CD14-positive monocyte (primary cell): ENCODE results near the gene RFXANK. TPM values are rescaled to one million over a fixed set of nuclear protein-coding genes. Genes with fewer than 3 reads are reported as not detected.
A peak's percentile ranks its signal among the peaks of the same experiment; 100 is the strongest.

Experiments
- DNase-seq, 3 donors: peaks; one replicate each; pipeline ENCODE4 v3.0.0-alpha.2; 2011 to 2022
- H2AFZ ChIP-seq: 2 replicates; pipeline ENCODE4 v1.6.0; 2012; ENCODE audit warnings: mild to moderate bottlenecking, low read depth, low read length, inconsistent platforms; ENCODE audit not compliant: insufficient read depth, poor library complexity, severe bottlenecking
- H3K27ac ChIP-seq, 2 donors: 1 replicate in 1 of 2; 2 replicates in 1 of 2; pipeline ENCODE4 v1.5.1; 2012 to 2013; ENCODE audit warnings: low read length in 2 of 2, control low read depth in 1 of 2, inconsistent platforms in 1 of 2, low read depth in 1 of 2, mild to moderate bottlenecking in 1 of 2
- H3K27me3 ChIP-seq, 2 donors: one replicate each; pipeline versions ENCODE4 v1.6.0 to v1.6.1; 2011 to 2013; ENCODE audit warnings: low read length in 2 of 2; ENCODE audit not compliant: control insufficient read depth in 2 of 2, insufficient read depth in 2 of 2
- H3K36me3 ChIP-seq, 2 donors: replicated peaks in 1 of 2; 1 replicate in 1 of 2; 2 replicates in 1 of 2; pipeline versions ENCODE4 v1.5.1 to v1.6.1; 2012 to 2013; ENCODE audit warnings: low read length in 2 of 2, control low read depth in 1 of 2, inconsistent platforms in 1 of 2, mild to moderate bottlenecking in 1 of 2; ENCODE audit not compliant: insufficient read depth in 2 of 2, control insufficient read depth in 1 of 2
- H3K4me1 ChIP-seq, 2 donors: 1 replicate in 1 of 2; 2 replicates in 1 of 2; pipeline versions ENCODE4 v1.5.1 to v1.6.1; 2012 to 2013; ENCODE audit warnings: low read length in 2 of 2, control low read depth in 1 of 2, inconsistent platforms in 1 of 2, mild to moderate bottlenecking in 1 of 2, moderate library complexity in 1 of 2; ENCODE audit not compliant: insufficient read depth in 2 of 2, control insufficient read depth in 1 of 2
- H3K4me2 ChIP-seq: replicated peaks from 2 replicates; pipeline ENCODE3; 2012; ENCODE audit warnings: low read length, moderate library complexity, mild to moderate bottlenecking; ENCODE audit not compliant: poor library complexity, severe bottlenecking; ENCODE audit errors: extremely low read depth
- H3K4me3 ChIP-seq, 3 experiments: fragments of 200-600 bp in 1 of 3; sonication (generic) in 1 of 3; replicated peaks in 1 of 3; 1 replicate in 2 of 3; 2 replicates in 1 of 3; pipeline ENCODE4 v1.5.1; 2011 to 2013; ENCODE audit warnings: low read length in 3 of 3, mild to moderate bottlenecking in 3 of 3, control low read depth in 2 of 3, low read depth in 2 of 3, inconsistent platforms in 1 of 3, moderate library complexity in 1 of 3
- H3K79me2 ChIP-seq: 2 replicates; pipeline ENCODE4 v1.6.0; 2012; ENCODE audit warnings: mild to moderate bottlenecking, control low read depth, inconsistent platforms, low read length, moderate library complexity; ENCODE audit not compliant: insufficient read depth
- H3K9ac ChIP-seq: 2 replicates; pipeline ENCODE4 v1.6.0; 2017; ENCODE audit warnings: low read length, mild to moderate bottlenecking; ENCODE audit not compliant: insufficient read depth, poor library complexity, severe bottlenecking
- H3K9me3 ChIP-seq, 2 donors: replicated peaks in 1 of 2; 1 replicate in 1 of 2; 2 replicates in 1 of 2; pipeline versions ENCODE4 v1.5.1 to v1.6.1; 2012 to 2013; ENCODE audit warnings: low read length in 2 of 2, control low read depth in 1 of 2; ENCODE audit not compliant: control insufficient read depth in 1 of 2, insufficient read depth in 1 of 2
- H4K20me1 ChIP-seq: 2 replicates; pipeline ENCODE4 v1.6.0; 2012; ENCODE audit warnings: mild to moderate bottlenecking, low read length, control low read depth, moderate library complexity; ENCODE audit not compliant: insufficient read depth
- H3K27ac Mint-ChIP-seq, 7 donors: one replicate each; pipeline ENCODE4 v1.8.0; 2020; ENCODE audit warnings: mild to moderate bottlenecking in 7 of 7, mixed read lengths in 7 of 7, moderate library complexity in 6 of 7, inconsistent platforms in 2 of 7
- H3K27me3 Mint-ChIP-seq, 3 donors: one replicate each; pipeline ENCODE4 v1.8.0; 2021 to 2022; ENCODE audit warnings: low read depth in 3 of 3, mild to moderate bottlenecking in 3 of 3, mixed read lengths in 3 of 3, moderate library complexity in 3 of 3, inconsistent platforms in 1 of 3
- H3K36me3 Mint-ChIP-seq, 2 donors: one replicate each; pipeline ENCODE4 v1.8.0; 2020; ENCODE audit warnings: mixed read lengths in 2 of 2, inconsistent platforms in 1 of 2, mild to moderate bottlenecking in 1 of 2
- H3K4me1 Mint-ChIP-seq: one replicate; pipeline ENCODE4 v1.8.0; 2020; ENCODE audit warnings: mild to moderate bottlenecking, mixed read lengths
- H3K4me3 Mint-ChIP-seq, 2 donors: one replicate each; pipeline ENCODE4 v1.8.0; 2020; ENCODE audit warnings: mild to moderate bottlenecking in 2 of 2, mixed read lengths in 2 of 2, moderate library complexity in 1 of 2
- H3K9me3 Mint-ChIP-seq, 7 donors: one replicate each; pipeline ENCODE4 v1.8.0; 2020 to 2022; ENCODE audit warnings: mixed read lengths in 7 of 7, mild to moderate bottlenecking in 6 of 7, moderate library complexity in 6 of 7, inconsistent platforms in 2 of 7
- WGBS: methylation state at CpG from one replicate; pipeline ENCODE4 v1.1.5; 2013; ENCODE audit warnings: missing lambda C conversion rate; ENCODE audit not compliant: insufficient coverage; 5-methylcytosine and 5-hydroxymethylcytosine counted together
- intact Hi-C, 2 donors: fragments of 100-400 bp; cut with micrococcal nuclease; formaldehyde crosslinking; loops; one replicate each; pipeline versions ENCODE4 v1.15.0 to v1.15.1; 2023
- polyA plus RNA-seq, 3 donors: library from polyadenylated mRNA; depleted of rRNA in 1 of 3; unstranded in 2 of 3; stranded (reverse) in 1 of 3; fragments of 300-500 nt in 2 of 3; fragments of >200 nt in 1 of 3; fragmentation: Illumina TruSeq in 2 of 3; gene quantifications; 1 replicate in 2 of 3; 2 replicates in 1 of 3; pipeline ENCODE4 v1.2.3, GENCODE V29; 2012 to 2021
- TF ChIP-seq, protein P1 (sequence below): fragments of 200-600 bp; IDR thresholded peaks from one replicate; pipeline ENCODE4 v1.8.0; 2022; ENCODE audit warnings: antibody characterized with exemption, mild to moderate bottlenecking

RFXANK gene
- polyA plus RNA-seq, 3 donors: 62.2 to 98.2 (median 66.6) TPM

DNA sequence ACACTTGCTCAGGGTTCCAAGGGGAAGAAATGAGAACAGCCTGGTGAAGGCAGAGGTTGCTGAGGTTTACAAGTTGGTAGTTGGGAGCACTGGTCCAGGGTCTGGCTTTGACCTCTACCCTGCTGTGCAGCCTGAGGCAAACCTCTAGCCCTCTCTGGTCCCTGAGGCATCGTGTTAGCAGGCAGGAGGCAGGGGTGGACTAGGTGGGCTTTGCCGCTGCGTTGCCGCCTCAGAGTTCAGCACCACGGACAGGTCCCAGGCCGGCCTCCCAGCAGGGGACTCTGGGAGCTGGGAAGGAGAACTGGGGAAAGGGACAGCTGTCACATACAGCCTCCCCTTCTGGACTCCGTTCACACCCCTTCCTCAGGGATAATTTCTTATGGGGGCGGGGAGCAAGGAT lies 22.8 kb downstream of the RFXANK start:
- 0% methylated on average over 4 of the region's 8 CpGs for WGBS
- TF ChIP-seq, protein P1, sequence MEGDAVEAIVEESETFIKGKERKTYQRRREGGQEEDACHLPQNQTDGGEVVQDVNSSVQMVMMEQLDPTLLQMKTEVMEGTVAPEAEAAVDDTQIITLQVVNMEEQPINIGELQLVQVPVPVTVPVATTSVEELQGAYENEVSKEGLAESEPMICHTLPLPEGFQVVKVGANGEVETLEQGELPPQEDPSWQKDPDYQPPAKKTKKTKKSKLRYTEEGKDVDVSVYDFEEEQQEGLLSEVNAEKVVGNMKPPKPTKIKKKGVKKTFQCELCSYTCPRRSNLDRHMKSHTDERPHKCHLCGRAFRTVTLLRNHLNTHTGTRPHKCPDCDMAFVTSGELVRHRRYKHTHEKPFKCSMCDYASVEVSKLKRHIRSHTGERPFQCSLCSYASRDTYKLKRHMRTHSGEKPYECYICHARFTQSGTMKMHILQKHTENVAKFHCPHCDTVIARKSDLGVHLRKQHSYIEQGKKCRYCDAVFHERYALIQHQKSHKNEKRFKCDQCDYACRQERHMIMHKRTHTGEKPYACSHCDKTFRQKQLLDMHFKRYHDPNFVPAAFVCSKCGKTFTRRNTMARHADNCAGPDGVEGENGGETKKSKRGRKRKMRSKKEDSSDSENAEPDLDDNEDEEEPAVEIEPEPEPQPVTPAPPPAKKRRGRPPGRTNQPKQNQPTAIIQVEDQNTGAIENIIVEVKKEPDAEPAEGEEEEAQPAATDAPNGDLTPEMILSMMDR: no peak
- Histone ChIP-seq H3K36me3 (no peaks in the 10 kb centered on the region), H2AFZ (no peak overlapping the region), H3K27me3 (peaks cover 5 to 36% of the 10 kb centered on the region in 2 donors), H3K27ac (no peak overlapping the region), H4K20me1 (no peaks in the 10 kb centered on the region), H3K4me2 (no peak overlapping the region), H3K9me3 (peaks cover 2 to 4% of the 10 kb centered on the region in 2 donors), H3K79me2 (no peaks in the 10 kb centered on the region), H3K9ac (no peak overlapping the region), H3K4me3 (no peak overlapping the region), H3K4me1 (no peaks in the 10 kb centered on the region)
- H3K4me1 Mint-ChIP-seq: no peaks in the 10 kb centered on the region
- peak overlapping the region in 1 of 2 donors; percentile 61 for H3K4me3 Mint-ChIP-seq
- peaks cover 0 to 10% (median 5%) of the 10 kb centered on the region in 7 donors for H3K9me3 Mint-ChIP-seq
- H3K27me3 Mint-ChIP-seq: peaks cover 46 to 68% (median 55%) of the 10 kb centered on the region in 3 donors
- H3K27ac Mint-ChIP-seq: peak overlapping the region in 1 of 7 donors; percentile 55
- DNase-seq: no peak
- no peaks in the 10 kb centered on the region for H3K36me3 Mint-ChIP-seq
- intact Hi-C loops: no loop called here

DNA sequence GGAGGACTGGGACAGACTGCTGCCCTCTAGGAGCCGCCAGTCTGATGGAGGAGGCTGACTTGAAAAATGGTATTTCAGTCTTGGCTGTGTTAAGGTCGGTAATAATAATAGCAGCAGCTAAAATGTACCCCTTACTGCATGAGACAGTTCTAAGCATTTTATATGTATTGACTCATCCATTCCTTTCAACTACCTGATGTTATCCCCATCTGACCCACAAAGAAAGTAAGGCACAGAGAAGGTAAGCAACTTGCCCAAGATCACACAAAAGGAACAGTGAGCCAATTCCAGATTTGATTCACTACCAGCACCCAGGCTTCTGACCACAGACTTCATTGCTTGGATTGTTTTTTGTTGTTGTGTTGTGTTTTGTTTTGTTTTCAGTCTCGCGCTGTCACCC lies 23.7 kb downstream of the RFXANK start:
- no peak overlapping the region for H3K9ac ChIP-seq
- H3K79me2 ChIP-seq: no peaks in the 10 kb centered on the region
- H3K9me3 Mint-ChIP-seq: peaks cover 0 to 10% (median 5%) of the 10 kb centered on the region in 7 donors
- intact Hi-C loops: no loop called here
- no peak for DNase-seq
- no peak overlapping the region for H3K27ac Mint-ChIP-seq
- no peaks in the 10 kb centered on the region for H4K20me1 ChIP-seq
- H3K4me1 Mint-ChIP-seq: no peaks in the 10 kb centered on the region
- no peak overlapping the region for H2AFZ ChIP-seq
- peaks cover 45 to 61% (median 49%) of the 10 kb centered on the region in 3 donors for H3K27me3 Mint-ChIP-seq
- TF ChIP-seq, protein P1: no peak
- no peaks in the 10 kb centered on the region for H3K36me3 ChIP-seq
- H3K36me3 Mint-ChIP-seq: no peaks in the 10 kb centered on the region
- H3K4me2 ChIP-seq: no peak overlapping the region
- peaks cover 2 to 4% of the 10 kb centered on the region in 2 donors for H3K9me3 ChIP-seq
- H3K4me3 Mint-ChIP-seq: no peak overlapping the region
- H3K4me1 ChIP-seq: no peaks in the 10 kb centered on the region
- H3K4me3 ChIP-seq: no peak overlapping the region
- H3K27me3 ChIP-seq: peaks cover 5 to 36% of the 10 kb centered on the region in 2 donors
- no CpG with 5 or more reads among the region's 4 CpGs for WGBS
- H3K27ac ChIP-seq: no peak overlapping the region
